ENCODE results near the gene PAEP. TPM values are rescaled to one million over a fixed set of nuclear protein-coding genes. Genes with fewer than 3 reads are reported as not detected.

PAEP gene
- total RNA-seq = not detected in 2 replicates

GRCh38 chr9:135561391-135562234 is at the start of gene PAEP:
TSS of gene PAEP (plus strand) at chr9:135561756.

DNA sequence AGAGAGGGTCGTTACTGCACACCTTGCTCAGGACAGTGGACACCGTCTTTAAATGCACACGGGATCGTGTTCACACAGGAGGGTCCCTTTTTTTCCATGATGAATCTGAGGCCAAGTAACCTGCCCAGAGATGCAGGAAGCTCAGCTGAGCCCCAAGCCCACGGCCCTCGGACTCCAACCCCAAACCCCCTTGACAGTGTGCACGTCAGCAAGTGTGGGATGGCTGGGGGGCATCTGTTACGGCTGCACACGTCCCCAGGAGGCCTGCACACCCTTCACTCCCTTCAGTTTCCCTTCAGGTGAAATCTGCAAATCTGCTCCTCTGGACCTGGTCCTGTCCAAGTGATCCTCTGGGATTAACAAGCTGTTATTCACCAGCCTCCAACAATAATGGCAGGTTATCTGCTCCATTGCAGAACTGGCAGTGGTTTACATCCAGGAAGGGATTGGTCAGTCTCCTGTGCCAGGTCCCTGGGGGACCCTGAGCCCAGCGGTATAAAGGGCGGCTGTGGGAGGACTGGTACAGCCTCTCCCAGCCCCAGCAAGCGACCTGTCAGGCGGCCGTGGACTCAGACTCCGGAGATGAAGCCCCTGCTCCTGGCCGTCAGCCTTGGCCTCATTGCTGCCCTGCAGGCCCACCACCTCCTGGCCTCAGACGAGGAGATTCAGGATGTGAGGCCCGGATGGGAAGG is 40.5 kb upstream of the PAEP start, which contains the start of gene LCN1:
TSS of gene LCN1 (plus strand) at position 525 of the 692 bp plus-strand sequence. CDS start at position 583, 58 bp downstream.

GRCh38 chr9:135545646-135546176 is 15.8 kb upstream of the PAEP start, which contains the start of gene OBP2A:
TSS of gene OBP2A (plus strand) at chr9:135546126. CDS start at chr9:135546181, 55 bp downstream.

Other genes with a start within 250 kb of the PAEP start
- gene PPP1R26, start 82.0 kb upstream of the PAEP start, total RNA-seq = 5.6 and 7.6 TPM in 2 replicates
- gene MRPS2, start 61.1 kb upstream of the PAEP start, total RNA-seq = 51.4 and 62.5 TPM in 2 replicates
- gene LCN1, start 40.3 kb upstream of the PAEP start, total RNA-seq = not detected in 2 replicates
- gene OBP2A, start 15.6 kb upstream of the PAEP start, total RNA-seq = not detected in 2 replicates
- gene GLT6D1, start 77.8 kb downstream of the PAEP start, total RNA-seq = not detected in 2 replicates
- not detected in 2 replicates for gene LCN9, start 101.6 kb downstream of the PAEP start, total RNA-seq
- gene SOHLH1, start 137.7 kb downstream of the PAEP start, total RNA-seq = not detected in 2 replicates
- gene KCNT1, start 140.4 kb downstream of the PAEP start, total RNA-seq = not detected in 2 replicates